GM12873 (cell line): ENCODE measurements around the gene ANKRD50.

Source experiments
- TF ChIP-seq, protein P1 (sequence below): IDR thresholded peaks from 2 replicates; pipeline ENCODE4 v1.5.1; 2012; ENCODE audit warnings: low read depth, mild to moderate bottlenecking, moderate library complexity, low read length, control low read depth; ENCODE audit not compliant: insufficient read depth; ENCODE audit errors: missing control alignments

Gene ANKRD50

DNA sequence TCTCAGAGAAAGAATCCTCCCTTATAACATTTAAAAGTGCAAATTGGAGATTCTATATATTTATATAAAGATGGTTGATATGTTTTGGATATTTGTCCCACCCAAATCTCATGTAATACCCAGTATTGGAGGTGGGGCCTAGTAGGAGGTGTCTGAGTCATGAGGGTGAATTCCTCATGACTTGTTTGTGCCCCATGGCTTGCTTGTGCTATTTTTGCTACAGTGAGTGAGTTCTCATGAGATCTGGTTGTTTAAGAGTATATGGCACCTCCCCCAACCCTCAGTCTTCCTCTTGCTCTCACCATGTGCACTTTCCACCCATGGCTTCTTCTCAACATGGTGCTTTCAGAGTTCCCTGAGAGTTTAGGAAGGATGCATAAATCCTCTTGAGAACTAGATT, 9.5 kb upstream of the ANKRD50 start:
- TF ChIP-seq, protein P1, sequence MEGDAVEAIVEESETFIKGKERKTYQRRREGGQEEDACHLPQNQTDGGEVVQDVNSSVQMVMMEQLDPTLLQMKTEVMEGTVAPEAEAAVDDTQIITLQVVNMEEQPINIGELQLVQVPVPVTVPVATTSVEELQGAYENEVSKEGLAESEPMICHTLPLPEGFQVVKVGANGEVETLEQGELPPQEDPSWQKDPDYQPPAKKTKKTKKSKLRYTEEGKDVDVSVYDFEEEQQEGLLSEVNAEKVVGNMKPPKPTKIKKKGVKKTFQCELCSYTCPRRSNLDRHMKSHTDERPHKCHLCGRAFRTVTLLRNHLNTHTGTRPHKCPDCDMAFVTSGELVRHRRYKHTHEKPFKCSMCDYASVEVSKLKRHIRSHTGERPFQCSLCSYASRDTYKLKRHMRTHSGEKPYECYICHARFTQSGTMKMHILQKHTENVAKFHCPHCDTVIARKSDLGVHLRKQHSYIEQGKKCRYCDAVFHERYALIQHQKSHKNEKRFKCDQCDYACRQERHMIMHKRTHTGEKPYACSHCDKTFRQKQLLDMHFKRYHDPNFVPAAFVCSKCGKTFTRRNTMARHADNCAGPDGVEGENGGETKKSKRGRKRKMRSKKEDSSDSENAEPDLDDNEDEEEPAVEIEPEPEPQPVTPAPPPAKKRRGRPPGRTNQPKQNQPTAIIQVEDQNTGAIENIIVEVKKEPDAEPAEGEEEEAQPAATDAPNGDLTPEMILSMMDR: no peak

DNA sequence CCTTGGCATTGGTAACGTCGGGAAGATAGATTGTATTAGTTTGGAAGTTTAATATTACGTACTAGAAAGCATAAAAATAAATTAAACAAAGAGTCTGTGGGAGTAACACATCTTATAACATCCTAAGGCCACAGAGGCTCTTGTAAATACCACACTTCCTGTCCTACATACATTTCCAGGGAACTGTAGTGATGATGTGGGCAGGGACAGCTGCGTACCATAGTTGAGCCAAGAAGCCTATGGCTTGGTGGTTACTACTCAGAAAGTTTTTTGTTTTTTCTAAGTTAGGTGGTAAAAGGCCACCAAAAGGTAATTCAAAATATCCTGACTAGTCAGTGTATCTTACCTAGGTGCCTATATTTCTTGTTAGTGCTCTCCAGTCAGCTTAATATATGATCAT, 4.6 kb upstream of the ANKRD50 start:
- TF ChIP-seq, protein P1: no peak

GRCh38 chr4:124713185-124713592, 657 bp upstream of the ANKRD50 start:
- TF ChIP-seq, protein P1: peak; percentile 50

GRCh38 chr4:124711471-124712371, 811 bp downstream of the ANKRD50 start:
- TF ChIP-seq, protein P1: peak; percentile 10

DNA sequence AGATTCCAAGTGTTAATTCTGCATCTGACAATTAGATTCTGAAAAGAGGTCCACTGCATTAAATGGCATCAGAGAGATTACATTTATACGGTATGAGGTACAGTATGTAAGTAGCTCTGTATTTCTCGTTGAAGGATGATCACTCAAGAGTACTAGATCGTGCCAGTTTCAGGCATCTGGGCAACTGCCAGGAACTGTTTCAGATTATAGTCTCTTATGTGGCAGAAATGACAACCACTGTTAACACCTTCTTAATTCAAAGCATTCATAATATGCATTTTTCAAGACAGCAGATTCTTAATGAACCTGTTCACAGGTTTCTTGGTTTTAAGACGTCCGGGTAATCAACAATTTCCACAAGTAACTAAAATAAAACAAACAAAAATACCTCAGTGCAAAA, 1.6 kb downstream of the ANKRD50 start:
- TF ChIP-seq, protein P1: no peak

DNA sequence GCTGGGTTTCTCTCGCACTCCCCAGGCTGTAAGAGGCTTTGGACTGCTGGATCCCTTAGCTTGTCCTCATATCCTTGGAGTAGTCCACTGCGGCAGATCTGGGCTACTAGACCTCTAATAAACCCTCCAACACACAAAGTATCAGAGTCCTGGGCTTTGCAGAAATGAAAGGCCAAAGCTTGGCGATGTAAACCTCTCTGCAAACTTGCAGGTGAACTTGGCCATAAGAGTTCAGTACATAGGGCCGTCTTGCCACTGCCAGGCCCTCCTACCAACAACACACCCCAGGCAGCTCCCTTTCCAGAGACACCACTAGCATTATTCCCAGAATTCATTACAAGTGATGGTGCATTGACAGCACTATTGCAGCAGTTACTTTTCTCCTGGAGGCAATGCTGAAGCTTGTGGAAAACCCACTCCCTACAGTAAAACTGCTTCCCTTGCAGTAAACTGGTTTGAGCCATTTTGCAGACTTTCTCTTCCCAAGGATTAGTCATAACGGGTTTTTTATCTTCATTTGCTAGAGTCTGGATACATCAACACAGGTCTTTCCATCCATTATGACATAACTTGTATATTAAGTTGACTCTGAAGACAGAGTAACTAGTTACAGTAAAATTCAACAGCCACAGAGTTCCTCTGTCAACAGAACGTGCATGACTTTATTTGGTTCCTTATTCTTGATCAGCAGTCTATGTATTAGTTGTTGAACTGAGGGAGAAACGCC, 2.4 kb downstream of the ANKRD50 start:
- TF ChIP-seq, protein P1: no peak

DNA sequence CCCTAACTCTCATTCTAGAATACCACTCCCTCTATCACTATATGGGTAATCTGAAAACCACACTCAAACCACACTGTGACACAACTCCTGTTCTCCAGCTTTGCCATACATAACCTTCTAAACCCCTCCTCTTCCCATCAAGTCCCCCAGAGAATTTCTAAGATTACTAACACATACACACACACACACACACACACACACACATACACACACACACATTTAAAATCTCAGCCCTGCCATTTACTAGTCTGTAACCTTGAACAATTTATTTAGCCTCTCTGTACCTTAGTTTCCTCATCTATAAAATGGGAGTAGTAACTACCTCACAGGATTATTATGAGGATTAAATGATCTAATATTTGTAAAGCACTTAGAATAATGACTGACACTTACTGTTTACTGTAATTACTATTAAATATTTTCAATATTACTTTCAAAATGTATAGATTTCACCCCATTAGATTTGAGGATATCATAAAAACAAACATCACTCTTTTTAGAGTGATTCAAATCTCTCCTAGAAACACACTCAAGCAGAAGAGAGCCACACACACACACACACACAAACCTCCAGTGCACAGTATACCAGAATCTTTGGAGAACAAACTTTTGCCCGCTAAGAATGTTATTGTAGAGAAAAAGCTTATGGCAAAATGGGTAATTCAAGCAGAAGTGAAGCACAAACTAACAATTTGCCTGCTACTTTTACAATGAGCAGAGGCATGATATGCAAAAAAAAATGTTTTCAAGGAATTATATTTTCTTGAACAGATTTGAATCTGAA, 3.8 kb downstream of the ANKRD50 start:
- TF ChIP-seq, protein P1: no peak
